Uterus (tissue), 2 donors: ENCODE data around the gene HLA-DMA.

Experiments
- CTCF ChIP-seq, 4 experiments: fragments of 200-600 bp in 2 of 4; fragments of 450-650 bp in 2 of 4; sonication (generic) in 2 of 4; IDR thresholded peaks; one replicate each; pipeline ENCODE4 v1.5.1; 2016 to 2019; ENCODE audit warnings: antibody characterized with exemption in 4 of 4, mild to moderate bottlenecking in 2 of 4, moderate library complexity in 1 of 4
- POLR2A ChIP-seq, 2 donors: fragments of 450-650 bp; IDR thresholded peaks; one replicate each; pipeline ENCODE4 v1.6.1; 2016; ENCODE audit warnings: antibody characterized with exemption in 2 of 2, mild to moderate bottlenecking in 1 of 2, moderate library complexity in 1 of 2

DNA sequence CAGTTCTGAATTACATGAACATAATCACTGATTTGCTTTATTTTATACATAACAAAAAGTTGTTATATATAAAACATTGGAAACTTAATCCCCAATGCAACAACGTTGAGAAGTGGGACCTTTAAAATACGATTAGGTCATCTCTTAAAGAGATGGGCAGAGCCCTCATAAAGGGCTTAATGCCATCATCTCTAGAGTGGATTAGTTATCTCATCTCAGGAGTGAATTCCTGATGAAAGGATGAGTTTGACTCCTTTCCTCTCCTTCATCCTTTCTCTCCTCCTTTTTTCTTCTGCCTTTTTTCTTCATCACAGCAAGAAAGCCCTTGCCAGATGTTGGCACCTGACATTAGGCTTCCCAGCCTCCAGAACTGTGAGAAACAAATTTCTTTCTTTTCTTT lies 42.6 kb upstream of the HLA-DMA start:
- TF ChIP-seq POLR2A (IDR thresholded peaks at IDR 0.05), result no peak
- no peak for TF ChIP-seq CTCF (IDR thresholded peaks at IDR 0.05)
